IgD-negative memory B cell (primary cell): ENCODE results near the gene UBTD2. TPM values are rescaled to one million over a fixed set of nuclear protein-coding genes. Genes with fewer than 3 reads are reported as not detected.
"Not testable (repeated sequence)": the region's sequence is repeated elsewhere in the genome, so short reads cannot be mapped to it uniquely, and the experiment has no call there.

Experiments
- H3K27ac Mint-ChIP-seq, 3 donors: one replicate each; pipeline ENCODE4 v1.8.0; 2020 to 2022; ENCODE audit warnings: mild to moderate bottlenecking in 3 of 3, mixed read lengths in 3 of 3, moderate library complexity in 1 of 3
- H3K27me3 Mint-ChIP-seq: one replicate; pipeline ENCODE4 v1.8.0; 2021; ENCODE audit warnings: mixed read lengths
- H3K36me3 Mint-ChIP-seq: one replicate; pipeline ENCODE4 v1.8.0; 2020; ENCODE audit warnings: mild to moderate bottlenecking, mixed read lengths
- H3K4me1 Mint-ChIP-seq, 3 donors: one replicate each; pipeline ENCODE4 v1.8.0; 2020 to 2022; ENCODE audit warnings: mixed read lengths in 3 of 3, mild to moderate bottlenecking in 1 of 3
- H3K4me3 Mint-ChIP-seq, 4 donors: one replicate each; pipeline ENCODE4 v1.8.0; 2020 to 2022; ENCODE audit warnings: mild to moderate bottlenecking in 4 of 4, mixed read lengths in 4 of 4, moderate library complexity in 3 of 4
- H3K9me3 Mint-ChIP-seq, 3 donors: one replicate each; pipeline ENCODE4 v1.8.0; 2020 to 2021; ENCODE audit warnings: mixed read lengths in 3 of 3, mild to moderate bottlenecking in 1 of 3
- polyA plus RNA-seq: library from polyadenylated mRNA; unstranded; fragments of 300-500 nt; fragmentation: Illumina TruSeq; gene quantifications from one replicate; pipeline ENCODE4 v1.2.3, GENCODE V29; 2021

Gene UBTD2
- polyA plus RNA-seq, 1 donor from 2014 or later = 3.1 TPM

DNA sequence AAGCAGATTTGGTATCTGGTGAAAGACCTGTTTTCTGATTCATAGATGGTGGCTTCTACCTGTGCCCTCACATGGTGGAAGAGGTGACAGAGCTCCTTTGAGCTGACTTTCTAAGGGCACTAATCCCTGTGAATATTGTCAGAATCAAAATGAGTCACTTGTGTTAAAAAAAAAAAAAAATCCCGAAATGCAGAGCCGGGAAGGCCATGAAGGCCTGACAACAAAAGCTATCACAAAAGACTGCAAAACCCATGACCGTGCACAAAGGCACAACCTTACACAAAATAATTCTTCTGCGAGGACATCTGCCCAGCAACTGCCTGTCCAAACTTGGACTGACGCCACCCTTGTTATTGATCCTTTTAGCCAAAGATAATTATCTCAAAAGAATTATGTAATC lies 19.6 kb upstream of the UBTD2 start:
- Mint-ChIP-seq H3K9me3 (peaks cover 0 to 2% (median 0%) of the 10 kb centered on the region in 3 donors), H3K27ac (peak overlapping the region in 1 of 3 donors; percentile 59), H3K36me3 (no peaks in the 10 kb centered on the region), H3K4me3 (no peak overlapping the region), H3K4me1 (no peaks in the 10 kb centered on the region), H3K27me3 (peaks cover 7% of the 10 kb centered on the region)

DNA sequence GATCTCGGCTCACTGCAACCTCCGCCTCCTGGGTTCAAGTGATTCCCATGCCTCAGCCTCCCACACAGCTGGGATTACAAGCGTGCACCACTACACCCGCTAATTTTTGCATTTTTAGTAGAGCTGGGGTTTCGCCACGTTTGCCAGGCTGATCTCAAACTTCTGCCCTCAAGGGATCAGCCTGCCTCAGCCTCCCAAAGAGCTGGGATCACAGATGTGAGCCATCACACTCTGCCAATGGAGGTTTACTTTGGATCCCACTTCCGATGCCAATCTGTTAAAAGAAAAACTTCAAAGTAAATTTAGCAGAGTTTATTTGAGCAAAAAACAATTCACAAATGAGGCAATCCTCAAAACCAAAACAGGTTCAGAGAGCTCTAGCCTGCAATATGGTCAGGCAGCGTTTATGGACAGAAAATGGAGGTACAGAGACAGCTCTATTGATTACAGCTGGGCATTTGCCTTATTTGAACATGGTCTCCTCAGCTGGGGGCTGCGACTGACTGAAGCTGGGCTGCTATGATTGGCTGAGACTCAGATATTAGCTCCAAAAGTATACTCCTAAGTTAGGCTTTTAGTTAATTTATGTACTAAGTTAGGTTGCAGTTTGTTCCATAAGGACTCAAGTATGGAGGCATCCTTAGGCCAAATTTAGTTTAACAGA lies 18.6 kb upstream of the UBTD2 start:
- H3K27me3 Mint-ChIP-seq = peaks cover 7% of the 10 kb centered on the region
- peaks cover 0 to 2% (median 0%) of the 10 kb centered on the region in 3 donors for H3K9me3 Mint-ChIP-seq
- H3K4me1 Mint-ChIP-seq = no peaks in the 10 kb centered on the region
- H3K36me3 Mint-ChIP-seq = no peaks in the 10 kb centered on the region
- H3K27ac Mint-ChIP-seq = no peak overlapping the region
- no peak overlapping the region for H3K4me3 Mint-ChIP-seq

GRCh38 chr5:172299916-172300439 lies 16.4 kb upstream of the UBTD2 start:
- Mint-ChIP-seq H3K4me3 (no peak overlapping the region), H3K27ac (no peak overlapping the region), H3K27me3 (peaks cover 12% of the 10 kb centered on the region), H3K9me3 (no peaks in the 10 kb centered on the region), H3K4me1 (no peaks in the 10 kb centered on the region), H3K36me3 (no peaks in the 10 kb centered on the region)

DNA sequence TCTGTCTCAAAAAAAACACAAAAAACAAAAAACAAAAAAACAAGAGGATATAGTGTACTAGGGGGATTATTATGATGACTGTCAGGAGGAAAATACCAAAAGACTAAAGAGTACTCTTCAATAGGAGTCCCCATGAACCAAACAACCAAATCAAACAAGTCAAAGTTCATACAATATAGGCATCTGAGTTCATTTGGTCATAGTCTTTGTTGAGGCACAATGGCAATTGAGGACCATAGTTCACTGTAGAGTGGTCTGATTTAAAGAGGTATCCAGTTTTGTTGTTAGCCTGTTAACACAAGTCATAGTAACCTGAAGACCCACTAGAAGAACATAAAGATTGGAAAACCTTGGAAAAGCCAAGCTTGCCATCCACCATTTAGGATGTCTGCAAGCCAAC lies 11.3 kb upstream of the UBTD2 start:
- Mint-ChIP-seq H3K27ac (no peak overlapping the region), H3K4me1 (peaks cover 0 to 2% (median 0%) of the 10 kb centered on the region in 3 donors), H3K27me3 (peaks cover 7% of the 10 kb centered on the region), H3K36me3 (no peaks in the 10 kb centered on the region), H3K4me3 (no peak overlapping the region), H3K9me3 (no peaks in the 10 kb centered on the region)

DNA sequence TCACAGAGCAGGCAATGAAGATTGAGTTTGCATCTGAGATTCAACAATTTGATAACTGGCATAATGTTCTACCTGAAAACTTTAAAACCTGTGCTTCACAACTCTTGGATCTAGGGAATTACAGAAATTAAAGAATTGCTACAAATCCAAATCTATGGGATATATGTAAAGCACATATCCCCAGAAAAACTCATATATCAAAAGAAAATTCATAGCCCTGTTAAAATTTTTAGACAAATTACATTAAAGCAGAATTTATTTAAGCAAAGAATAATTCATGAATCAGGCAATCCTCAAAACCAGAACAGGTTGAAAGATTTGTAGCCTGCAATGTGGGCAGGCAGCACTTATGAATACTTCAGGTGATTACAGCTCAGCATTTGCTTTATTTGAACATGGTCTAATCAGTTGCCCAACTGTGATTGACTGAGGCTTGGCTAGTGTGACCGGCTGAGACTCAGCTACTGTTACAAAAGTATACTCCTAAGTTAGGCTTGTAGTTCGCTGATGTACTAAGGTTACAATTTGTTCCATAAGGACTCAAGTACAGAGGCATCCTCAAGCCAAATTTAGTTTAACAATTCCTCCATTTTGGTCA lies 10.3 kb upstream of the UBTD2 start:
- Mint-ChIP-seq H3K27me3 (peaks cover 7% of the 10 kb centered on the region), H3K36me3 (no peaks in the 10 kb centered on the region), H3K4me1 (peaks cover 0 to 2% (median 0%) of the 10 kb centered on the region in 3 donors), H3K4me3 (no peak overlapping the region), H3K9me3 (no peaks in the 10 kb centered on the region), H3K27ac (no peak overlapping the region)

- H3K27me3 Mint-ChIP-seq = peaks cover 5% of the 10 kb centered on the region
- H3K27ac Mint-ChIP-seq = no peak overlapping the region
- H3K9me3 Mint-ChIP-seq = no peaks in the 10 kb centered on the region
- H3K4me1 Mint-ChIP-seq = peaks cover 0 to 2% (median 0%) of the 10 kb centered on the region in 3 donors
- no peaks in the 10 kb centered on the region for H3K36me3 Mint-ChIP-seq
- peak overlapping the region in 1 of 4 donors; percentile 8 for H3K4me3 Mint-ChIP-seq
Observed at GRCh38 chr5:172293054-172293744, 9.6 kb upstream of the UBTD2 start.

DNA sequence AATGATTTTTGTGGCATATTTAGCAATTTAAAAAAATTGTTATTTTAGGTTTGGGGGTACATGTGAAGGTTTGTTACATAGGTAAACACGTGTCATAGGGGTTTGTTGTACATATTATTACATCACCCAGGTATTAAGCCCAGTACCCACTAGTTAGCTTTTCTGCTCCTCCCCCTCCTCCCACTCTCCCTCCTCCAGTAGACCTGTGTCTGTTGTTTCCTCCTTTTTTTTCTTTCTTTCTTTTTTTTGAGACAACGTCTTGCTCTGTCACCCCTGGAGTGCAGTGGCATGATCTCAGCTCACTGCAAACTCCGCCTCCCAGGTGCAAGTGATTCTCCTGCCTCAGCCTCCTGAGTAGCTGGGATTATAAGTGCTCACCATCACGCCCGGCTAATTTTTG lies 8.3 kb upstream of the UBTD2 start:
- not testable (repeated sequence) for H3K9me3 Mint-ChIP-seq, H3K27me3 Mint-ChIP-seq, H3K36me3 Mint-ChIP-seq, H3K4me3 Mint-ChIP-seq, H3K4me1 Mint-ChIP-seq, H3K27ac Mint-ChIP-seq

GRCh38 chr5:172288465-172288864 lies 4.9 kb upstream of the UBTD2 start:
- H3K4me3 Mint-ChIP-seq = peak overlapping the region in 1 of 4 donors; percentile 35
- peaks cover 4 to 7% (median 6%) of the 10 kb centered on the region in 3 donors for H3K4me1 Mint-ChIP-seq
- peaks cover 1% of the 10 kb centered on the region for H3K27me3 Mint-ChIP-seq
- H3K36me3 Mint-ChIP-seq = no peaks in the 10 kb centered on the region
- no peaks in the 10 kb centered on the region for H3K9me3 Mint-ChIP-seq
- H3K27ac Mint-ChIP-seq = no peak overlapping the region

GRCh38 chr5:172287140-172287539 lies 3.6 kb upstream of the UBTD2 start:
- not testable (repeated sequence) for H3K9me3 Mint-ChIP-seq, H3K36me3 Mint-ChIP-seq, H3K27ac Mint-ChIP-seq, H3K27me3 Mint-ChIP-seq
- H3K4me1 Mint-ChIP-seq = peaks cover 8 to 12% (median 9%) of the 10 kb centered on the region in 3 donors
- H3K4me3 Mint-ChIP-seq = peak overlapping the region in 1 of 4 donors; percentile 32

DNA sequence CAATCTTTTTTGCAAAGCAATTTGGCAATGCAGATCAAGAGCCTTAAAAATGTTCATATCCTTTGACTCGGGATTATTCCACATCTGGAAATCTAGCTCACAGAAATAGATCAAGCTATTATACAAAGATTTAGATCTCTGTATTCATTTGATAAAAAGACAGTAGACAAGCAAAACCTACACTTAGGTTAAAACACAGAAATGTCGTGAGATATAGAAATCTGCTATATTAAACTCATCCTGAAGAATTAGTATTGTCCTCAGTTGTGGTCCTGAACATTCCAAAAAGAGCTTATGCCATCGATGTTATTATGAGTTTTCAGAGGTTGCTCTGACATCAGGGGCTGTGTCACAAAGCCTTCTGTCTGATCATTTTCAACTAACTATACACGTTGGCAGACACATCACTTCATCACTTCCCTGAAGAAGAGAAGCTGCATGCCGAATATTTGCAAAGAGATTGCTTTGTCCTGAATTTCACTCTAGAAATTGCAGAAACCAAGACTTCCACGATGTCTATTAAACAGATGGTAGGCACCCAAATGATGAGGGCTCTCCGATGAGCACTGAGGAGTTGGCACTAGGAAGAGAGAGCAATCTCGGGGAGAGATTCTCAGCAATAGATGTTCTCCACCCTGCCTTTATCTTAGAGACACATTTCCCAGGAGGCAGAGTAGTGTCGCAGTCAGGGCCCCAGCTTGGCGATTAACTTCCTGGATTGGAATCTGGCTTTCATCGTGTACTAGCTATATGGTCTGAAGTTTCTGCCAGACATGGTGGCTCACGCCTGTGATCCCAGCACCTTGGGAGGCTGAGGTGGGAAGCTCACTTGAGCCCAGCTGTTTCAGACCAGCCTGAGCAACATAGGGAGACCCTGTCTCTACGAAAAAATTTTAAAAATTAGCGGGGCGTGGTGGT lies 1.9 kb upstream of the UBTD2 start:
- no peaks in the 10 kb centered on the region for H3K36me3 Mint-ChIP-seq
- peak overlapping the region in 2 of 3 donors; percentile 27 to 82 for H3K27ac Mint-ChIP-seq
- H3K9me3 Mint-ChIP-seq = no peaks in the 10 kb centered on the region

GRCh38 chr5:172284611-172284980 lies 1.0 kb upstream of the UBTD2 start:
- H3K9me3 Mint-ChIP-seq = no peaks in the 10 kb centered on the region
- H3K4me1 Mint-ChIP-seq = peaks cover 15 to 19% (median 15%) of the 10 kb centered on the region in 3 donors
- H3K4me3 Mint-ChIP-seq = peak overlapping the region; percentile 87 to 97 (median 92)
- peak overlapping the region; percentile 16 to 82 (median 27) for H3K27ac Mint-ChIP-seq
- H3K36me3 Mint-ChIP-seq = no peaks in the 10 kb centered on the region
- peaks cover 1% of the 10 kb centered on the region for H3K27me3 Mint-ChIP-seq

More for the DNA sequence above, 1.9 kb upstream of the UBTD2 start:
- Mint-ChIP-seq H3K4me1 (peaks cover 15 to 19% (median 15%) of the 10 kb centered on the region in 3 donors), H3K4me3 (peak overlapping the region; percentile 87 to 97 (median 92)), H3K27me3 (peaks cover 1% of the 10 kb centered on the region)

- H3K27ac Mint-ChIP-seq = peak overlapping the region; percentile 16 to 82 (median 27)
- H3K36me3 Mint-ChIP-seq = no peaks in the 10 kb centered on the region
- peaks cover 15 to 19% (median 15%) of the 10 kb centered on the region in 3 donors for H3K4me1 Mint-ChIP-seq
- no peaks in the 10 kb centered on the region for H3K9me3 Mint-ChIP-seq
- peak overlapping the region; percentile 87 to 97 (median 92) for H3K4me3 Mint-ChIP-seq
- peaks cover 1% of the 10 kb centered on the region for H3K27me3 Mint-ChIP-seq
Observed at GRCh38 chr5:172283862-172284610, 472 bp upstream of the UBTD2 start.

DNA sequence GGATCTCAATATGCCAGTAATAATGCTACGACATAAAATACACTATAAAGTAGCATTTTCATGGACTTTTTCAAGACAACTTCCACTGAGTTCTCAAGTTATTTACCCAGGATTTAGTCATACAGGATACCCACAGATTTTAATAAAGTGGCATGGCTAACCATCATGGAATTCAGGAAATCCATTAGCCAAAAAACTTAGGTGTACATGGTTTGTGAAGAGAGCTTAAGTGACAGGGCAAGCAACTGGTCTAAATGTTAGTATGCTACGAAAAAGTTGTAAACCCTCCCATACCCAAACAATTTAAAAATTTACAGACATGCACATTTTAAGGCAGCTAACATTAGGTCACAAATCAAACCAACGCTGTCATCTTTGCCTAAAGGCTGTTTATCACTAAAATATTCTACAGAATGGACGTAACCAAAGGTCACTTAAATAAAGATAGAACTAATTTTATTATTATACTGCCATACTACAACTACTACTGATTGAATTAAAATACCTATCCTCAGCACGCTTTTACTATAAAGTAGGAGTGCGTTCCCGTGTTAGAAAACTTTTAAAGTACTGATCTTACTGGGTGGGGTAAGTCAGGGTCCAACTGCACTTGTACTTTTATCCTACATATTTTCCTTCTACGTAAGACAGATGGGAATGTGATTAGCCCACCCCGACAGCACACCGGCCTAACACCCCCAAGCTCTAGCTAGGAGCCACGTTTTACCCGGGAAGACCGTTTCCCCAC lies 1.1 kb downstream of the UBTD2 start:
- Mint-ChIP-seq H3K4me3 (peak overlapping the region; percentile 87 to 94 (median 90)), H3K36me3 (peaks cover 3% of the 10 kb centered on the region)

More for the DNA sequence above, 1.1 kb downstream of the UBTD2 start:
- peaks cover 15 to 19% (median 18%) of the 10 kb centered on the region in 3 donors for H3K4me1 Mint-ChIP-seq
- H3K9me3 Mint-ChIP-seq = no peaks in the 10 kb centered on the region
- H3K27me3 Mint-ChIP-seq = peaks cover 1% of the 10 kb centered on the region
- peak overlapping the region; percentile 23 to 39 (median 38) for H3K27ac Mint-ChIP-seq
